ENCODE data around the gene XYLB. TPM values are rescaled to one million over a fixed set of nuclear protein-coding genes. Genes with fewer than 3 reads are reported as not detected.

The XYLB gene
- total RNA-seq, 2 donors from 2014 or later, result 1.8 to 38.7 TPM

- ATAC-seq (ENCODE audit: insufficient number of reproducible peaks, low FRiP score, low read depth) (no peak), DNase-seq (ENCODE audit: low spot score) (no peak)
- Histone ChIP-seq H3K4me1 (ENCODE audit: control insufficient read depth in 1 of 2, low read depth in 2 of 2) (no peaks in the 10 kb centered on the region), H3K36me3 (peaks cover 4% of the 10 kb centered on the region), H3K27ac (no peak overlapping the region), H3K4me3 (no peak overlapping the region), H3K27me3 (replicated peaks; ENCODE audit: insufficient read depth) (no peaks in the 10 kb centered on the region), H3K9me3 (no peaks in the 10 kb centered on the region)
- TF ChIP-seq, protein P1, sequence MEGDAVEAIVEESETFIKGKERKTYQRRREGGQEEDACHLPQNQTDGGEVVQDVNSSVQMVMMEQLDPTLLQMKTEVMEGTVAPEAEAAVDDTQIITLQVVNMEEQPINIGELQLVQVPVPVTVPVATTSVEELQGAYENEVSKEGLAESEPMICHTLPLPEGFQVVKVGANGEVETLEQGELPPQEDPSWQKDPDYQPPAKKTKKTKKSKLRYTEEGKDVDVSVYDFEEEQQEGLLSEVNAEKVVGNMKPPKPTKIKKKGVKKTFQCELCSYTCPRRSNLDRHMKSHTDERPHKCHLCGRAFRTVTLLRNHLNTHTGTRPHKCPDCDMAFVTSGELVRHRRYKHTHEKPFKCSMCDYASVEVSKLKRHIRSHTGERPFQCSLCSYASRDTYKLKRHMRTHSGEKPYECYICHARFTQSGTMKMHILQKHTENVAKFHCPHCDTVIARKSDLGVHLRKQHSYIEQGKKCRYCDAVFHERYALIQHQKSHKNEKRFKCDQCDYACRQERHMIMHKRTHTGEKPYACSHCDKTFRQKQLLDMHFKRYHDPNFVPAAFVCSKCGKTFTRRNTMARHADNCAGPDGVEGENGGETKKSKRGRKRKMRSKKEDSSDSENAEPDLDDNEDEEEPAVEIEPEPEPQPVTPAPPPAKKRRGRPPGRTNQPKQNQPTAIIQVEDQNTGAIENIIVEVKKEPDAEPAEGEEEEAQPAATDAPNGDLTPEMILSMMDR (IDR thresholded peaks at IDR 0.05), result no peak
Measured at GRCh38 chr3:38375488-38376097, 29.0 kb downstream of the XYLB start.

DNA sequence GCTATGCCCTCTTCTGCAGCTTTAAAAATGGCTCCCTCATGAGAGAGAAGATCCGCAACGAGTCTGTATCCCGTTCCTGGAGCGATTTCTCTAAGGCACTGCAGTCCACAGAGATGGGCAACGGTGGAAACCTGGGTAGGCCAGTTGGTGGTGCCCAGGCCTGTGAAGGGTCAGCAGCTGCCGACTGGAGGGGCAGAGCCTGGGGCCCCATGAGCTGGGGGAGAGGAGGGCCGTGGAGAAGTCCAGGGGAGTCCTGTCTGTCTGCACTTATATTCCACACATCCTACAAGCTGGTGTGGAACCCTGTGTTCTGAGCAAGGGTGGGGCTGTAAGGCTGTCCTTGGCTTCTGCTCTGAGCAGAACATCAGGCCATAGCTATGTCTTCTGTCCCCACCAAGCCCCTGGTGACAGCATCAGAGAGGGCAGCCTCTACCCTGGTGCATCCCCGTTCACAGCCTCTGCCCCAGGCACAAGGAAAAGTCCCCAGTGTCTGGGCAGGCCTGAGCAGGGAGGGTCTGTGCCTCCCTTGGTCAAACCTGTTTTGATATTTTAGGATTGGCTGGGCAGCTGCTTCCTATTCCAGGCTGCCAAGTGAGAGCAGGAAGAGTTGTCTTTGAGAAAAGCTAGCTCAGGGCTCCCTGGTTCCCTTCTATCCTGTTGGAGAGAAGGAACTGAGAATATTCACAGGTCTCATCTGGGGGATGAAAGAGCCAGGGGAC lies 29.7 kb downstream of the XYLB start:
- Histone ChIP-seq H3K27ac (no peak overlapping the region), H3K4me1 (ENCODE audit: control insufficient read depth in 1 of 2, low read depth in 2 of 2) (no peaks in the 10 kb centered on the region), H3K27me3 (replicated peaks; ENCODE audit: insufficient read depth) (no peaks in the 10 kb centered on the region), H3K36me3 (peaks cover 4% of the 10 kb centered on the region), H3K4me3 (no peak overlapping the region), H3K9me3 (no peaks in the 10 kb centered on the region)
- DNase-seq (ENCODE audit: low spot score) (no peak), ATAC-seq (ENCODE audit: insufficient number of reproducible peaks, low FRiP score, low read depth) (no peak)
- TF ChIP-seq, protein P1 (IDR thresholded peaks at IDR 0.05), result no peak

GRCh38 chr3:38379201-38379770 lies 32.7 kb downstream of the XYLB start:
- DNase-seq (ENCODE audit: low spot score) (no peak), ATAC-seq (ENCODE audit: insufficient number of reproducible peaks, low FRiP score, low read depth) (no peak)
- Histone ChIP-seq H3K27ac (no peak overlapping the region), H3K4me3 (no peak overlapping the region), H3K9me3 (no peaks in the 10 kb centered on the region), H3K4me1 (ENCODE audit: control insufficient read depth in 1 of 2, low read depth in 2 of 2) (no peaks in the 10 kb centered on the region), H3K27me3 (replicated peaks; ENCODE audit: insufficient read depth) (no peaks in the 10 kb centered on the region), H3K36me3 (peaks cover 4% of the 10 kb centered on the region)
- TF ChIP-seq, protein P1 (IDR thresholded peaks at IDR 0.05), result no peak

- TF ChIP-seq, protein P1 (IDR thresholded peaks at IDR 0.05), result no peak
- Histone ChIP-seq H3K27me3 (replicated peaks; ENCODE audit: insufficient read depth) (no peaks in the 10 kb centered on the region), H3K36me3 (peaks cover 2% of the 10 kb centered on the region), H3K9me3 (peaks cover 5% of the 10 kb centered on the region), H3K4me1 (ENCODE audit: control insufficient read depth in 1 of 2, low read depth in 2 of 2) (no peaks in the 10 kb centered on the region), H3K4me3 (no peak overlapping the region), H3K27ac (no peak overlapping the region)
- ATAC-seq (ENCODE audit: insufficient number of reproducible peaks, low FRiP score, low read depth) (no peak), DNase-seq (ENCODE audit: low spot score) (no peak)
Measured at GRCh38 chr3:38382506-38383080, 36.0 kb downstream of the XYLB start.
